ENCODE results near the gene MANSC1.

GRCh38 chr12:12319451-12320183 lies 30.4 kb downstream of the MANSC1 start:
- TF ChIP-seq CTCF (IDR thresholded peaks at IDR 0.05): no peak
- no peak for TF ChIP-seq POLR2A (IDR thresholded peaks at IDR 0.05)

Measured in body of pancreas (tissue), 4 donors.